ENCODE results near the gene R3HDM4.

R3HDM4 gene

DNA sequence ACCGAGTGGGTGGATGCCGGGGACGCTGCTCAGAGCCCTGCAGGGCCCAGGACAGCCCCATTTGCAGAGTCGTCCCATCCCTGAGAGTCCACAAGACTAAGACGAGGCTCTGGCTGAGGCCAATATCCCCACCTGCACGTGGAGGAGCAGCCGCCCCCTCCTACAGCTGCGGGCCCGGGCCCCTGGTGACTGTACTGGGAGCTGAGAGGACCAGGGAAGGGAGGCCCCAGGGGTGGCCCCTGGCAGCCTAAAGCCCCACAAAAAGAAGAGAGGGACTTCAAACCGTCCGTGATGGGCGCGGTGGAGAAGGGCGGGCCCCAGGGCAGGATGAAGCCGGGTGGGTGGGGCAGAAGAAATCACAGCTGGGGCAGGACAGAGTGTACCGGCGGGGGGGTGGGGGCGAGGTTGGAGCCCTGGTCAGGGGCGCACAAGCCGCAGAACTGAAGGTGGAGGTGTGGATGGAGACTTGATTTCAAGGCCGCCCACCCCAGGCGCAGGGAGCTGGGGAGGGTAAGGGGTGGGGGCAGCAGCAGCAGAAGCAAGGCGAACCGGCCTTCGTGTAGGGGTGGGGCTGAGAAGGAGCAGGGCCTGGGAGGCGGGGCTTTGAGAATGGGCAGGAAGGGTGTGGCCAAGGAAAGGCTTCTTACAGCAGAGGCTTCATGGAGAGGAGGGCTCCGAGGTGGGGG is 40.6 kb downstream of the R3HDM4 start:
- DNase-seq (ENCODE audit: low read depth), result peak; percentile 69

DNA sequence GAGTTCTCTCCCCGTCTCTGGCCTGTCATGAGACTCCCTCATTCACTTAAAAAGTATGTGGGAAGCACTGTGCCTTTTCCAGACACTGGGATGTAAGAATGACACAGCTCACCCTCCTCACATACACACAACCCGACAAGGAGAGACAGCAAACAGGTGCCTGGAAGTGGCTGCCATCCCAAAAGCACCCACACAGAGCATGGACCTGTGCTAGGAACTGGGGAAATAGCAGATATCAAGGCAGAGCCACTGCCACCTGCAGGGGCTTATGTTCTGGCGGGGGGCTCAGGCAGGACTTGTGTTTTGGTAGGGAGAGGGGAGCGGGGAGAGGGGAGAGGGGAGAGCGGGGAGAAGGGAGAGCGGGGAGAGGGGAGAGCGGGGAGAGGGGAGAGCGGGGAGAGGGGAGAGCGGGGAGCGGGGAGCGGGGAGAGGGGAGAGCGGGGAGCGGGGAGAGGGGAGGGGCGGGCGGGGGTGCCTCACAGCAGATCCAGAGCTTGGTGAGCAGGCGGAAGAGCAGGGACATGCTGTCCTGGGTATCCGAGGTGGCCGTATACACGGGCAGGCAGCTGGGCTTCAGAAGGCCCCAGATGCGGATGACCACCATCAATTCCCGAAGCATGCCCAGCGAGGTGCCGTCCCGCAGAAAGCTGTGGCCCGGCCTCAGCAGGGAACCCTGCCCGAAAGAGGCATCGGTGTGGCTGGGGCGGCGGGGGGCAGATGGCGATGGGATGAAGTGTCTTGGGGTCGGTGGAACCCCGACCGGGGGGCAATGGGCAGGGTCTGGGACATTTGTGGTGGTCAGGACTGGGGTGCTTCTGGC is 41.4 kb downstream of the R3HDM4 start:
- DNase-seq (ENCODE audit: low read depth), result no peak

DNA sequence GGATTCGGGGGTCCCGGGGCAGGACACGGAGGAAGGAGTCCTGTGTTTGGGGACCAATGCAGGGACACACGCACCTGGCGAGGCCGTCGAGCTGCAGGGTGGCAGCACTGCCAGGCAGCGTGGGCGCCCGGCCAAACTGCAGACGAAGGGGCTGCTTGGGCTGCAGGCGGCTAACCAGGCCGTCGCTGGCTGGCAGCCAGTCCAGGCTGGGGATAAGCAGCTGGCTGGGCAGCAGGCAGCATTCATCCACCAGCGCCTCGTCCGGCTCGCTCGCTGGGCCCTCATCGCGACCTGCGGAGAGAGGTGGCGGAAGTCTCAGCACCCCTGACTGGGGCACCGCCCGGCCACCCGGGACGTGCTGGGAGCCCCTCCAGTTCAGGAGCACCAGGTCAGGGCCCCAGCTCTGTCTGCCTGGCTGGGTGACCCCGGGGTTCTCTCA is 42.0 kb downstream of the R3HDM4 start:
- no peak for DNase-seq (ENCODE audit: low read depth)

GRCh38 chr19:870314-870713 is 42.7 kb downstream of the R3HDM4 start:
- DNase-seq (ENCODE audit: low read depth), result no peak

GRCh38 chr19:869245-870177 is 43.5 kb downstream of the R3HDM4 start:
- no peak for DNase-seq (ENCODE audit: low read depth)

DNA sequence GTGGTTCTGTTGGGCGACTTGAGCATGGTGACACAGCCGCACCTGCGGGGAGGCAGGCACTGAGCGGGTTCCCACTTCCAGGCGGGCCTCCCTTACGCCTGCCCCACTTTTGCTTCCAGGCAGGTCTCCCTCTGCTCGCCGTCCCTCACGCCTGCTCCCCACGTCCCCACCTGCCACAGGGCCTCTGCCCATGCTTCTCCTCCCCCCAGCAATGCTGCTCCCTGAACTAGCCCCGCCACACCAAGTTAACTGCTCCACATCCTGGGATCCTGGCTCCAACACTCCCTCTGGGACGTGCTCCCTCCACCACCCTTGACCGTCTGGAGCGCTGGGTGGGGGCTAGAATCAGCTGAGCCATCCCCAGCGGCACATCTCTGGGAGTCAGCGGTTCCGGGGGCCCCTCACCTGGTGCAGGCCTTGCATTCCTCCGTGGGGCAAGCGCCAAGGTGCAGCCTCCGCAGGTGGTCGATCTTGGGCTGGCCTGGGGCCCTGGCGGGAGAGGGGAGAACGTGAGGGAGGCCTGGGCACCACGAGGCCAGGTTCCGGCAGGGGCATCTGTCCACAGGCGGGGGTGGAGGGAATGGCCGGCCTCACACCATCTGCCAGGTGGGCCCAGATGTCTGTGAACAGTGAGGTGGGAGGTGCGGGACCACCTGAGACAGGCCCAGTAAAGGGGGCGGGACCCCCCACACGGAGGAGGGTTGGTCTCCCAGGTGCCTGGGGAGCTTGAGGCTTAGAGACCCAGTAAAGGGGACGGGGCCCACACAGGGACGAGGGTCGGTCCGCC is 44.4 kb downstream of the R3HDM4 start:
- no peak for DNase-seq (ENCODE audit: low read depth)

GRCh38 chr19:867855-868457 is 45.1 kb downstream of the R3HDM4 start:
- DNase-seq (ENCODE audit: low read depth), result no peak

- DNase-seq (ENCODE audit: low read depth), result no peak
Measured at GRCh38 chr19:867301-867793, 45.7 kb downstream of the R3HDM4 start.

DNA sequence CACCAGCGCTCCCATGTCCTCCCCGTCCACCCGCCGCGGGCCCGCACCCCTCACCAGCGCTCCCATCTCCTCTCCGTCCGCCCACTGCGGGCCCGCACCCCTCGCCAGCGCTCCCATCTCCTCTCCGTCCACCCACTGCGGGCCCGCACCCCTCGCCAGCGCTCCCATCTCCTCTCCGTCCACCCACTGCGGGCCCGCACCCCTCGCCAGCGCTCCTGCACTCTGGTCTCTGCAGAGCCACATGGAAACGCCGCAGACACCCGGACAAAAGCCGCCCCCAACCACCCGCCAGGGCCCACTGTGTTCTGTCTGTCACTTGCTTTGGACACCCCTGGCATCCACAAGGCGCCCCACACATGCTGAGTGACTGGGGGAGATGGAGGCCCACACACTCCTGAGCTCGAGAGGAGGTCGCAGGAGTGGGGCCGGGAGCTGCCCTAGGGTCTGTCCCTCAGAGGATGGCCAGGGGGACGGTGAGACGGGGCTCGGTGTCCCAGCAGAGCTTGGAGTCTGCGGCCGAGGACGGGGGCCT is 46.2 kb downstream of the R3HDM4 start:
- no peak for DNase-seq (ENCODE audit: low read depth)

DNA sequence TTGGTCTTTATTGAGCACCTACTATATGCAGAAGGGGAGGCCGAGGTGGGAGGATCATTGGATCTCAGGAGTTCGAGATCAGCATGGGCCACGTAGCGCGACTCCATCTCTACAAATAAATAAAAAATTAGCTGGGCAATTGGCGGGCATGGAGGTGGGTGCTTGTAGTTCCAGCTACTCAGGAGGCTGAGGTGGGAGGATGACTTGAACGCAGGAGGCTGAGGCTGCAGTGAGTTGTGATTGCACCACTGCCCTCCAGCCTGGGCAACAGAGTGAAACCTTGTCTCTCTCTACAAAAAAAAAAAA is 49.8 kb downstream of the R3HDM4 start:
- no peak for DNase-seq (ENCODE audit: low read depth)

- DNase-seq (ENCODE audit: low read depth), result peak; percentile 65
Measured at GRCh38 chr19:862581-863314, 50.3 kb downstream of the R3HDM4 start.

DNA sequence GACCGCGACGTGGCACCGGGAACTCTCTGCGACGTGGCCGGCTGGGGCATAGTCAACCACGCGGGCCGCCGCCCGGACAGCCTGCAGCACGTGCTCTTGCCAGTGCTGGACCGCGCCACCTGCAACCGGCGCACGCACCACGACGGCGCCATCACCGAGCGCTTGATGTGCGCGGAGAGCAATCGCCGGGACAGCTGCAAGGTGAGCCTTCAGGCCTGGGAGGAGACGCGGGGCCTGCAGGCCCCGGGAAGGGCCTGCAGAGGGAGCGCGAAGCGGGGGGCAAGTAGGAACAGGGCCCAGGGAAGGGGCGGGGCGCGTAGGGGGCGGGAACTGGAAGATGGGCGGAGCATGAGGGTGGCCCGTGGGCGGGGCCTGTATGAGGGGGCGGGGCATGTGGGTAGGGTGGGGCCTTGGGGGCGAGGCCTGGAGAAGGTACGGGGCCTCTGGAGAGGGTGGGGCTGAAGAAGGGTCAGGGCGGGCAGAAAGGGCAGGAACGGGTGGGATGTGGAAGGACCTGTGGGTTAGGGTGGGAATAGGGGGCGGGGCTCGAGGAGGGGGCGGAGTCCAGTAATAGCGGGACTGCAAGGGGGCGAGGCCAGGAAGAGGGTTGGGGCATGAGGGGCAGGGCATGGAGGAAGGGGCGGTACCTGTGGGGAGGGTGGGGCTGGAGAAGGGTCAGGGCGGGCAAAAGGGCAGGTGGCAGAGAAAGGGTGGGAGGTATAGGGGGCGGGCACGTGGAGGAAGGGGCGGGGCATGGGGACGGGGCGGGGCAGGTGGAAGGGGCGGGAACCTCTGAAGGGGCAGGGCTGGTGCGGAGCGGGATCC is 51.1 kb downstream of the R3HDM4 start:
- peak; percentile 46 for DNase-seq (ENCODE audit: low read depth)

DNA sequence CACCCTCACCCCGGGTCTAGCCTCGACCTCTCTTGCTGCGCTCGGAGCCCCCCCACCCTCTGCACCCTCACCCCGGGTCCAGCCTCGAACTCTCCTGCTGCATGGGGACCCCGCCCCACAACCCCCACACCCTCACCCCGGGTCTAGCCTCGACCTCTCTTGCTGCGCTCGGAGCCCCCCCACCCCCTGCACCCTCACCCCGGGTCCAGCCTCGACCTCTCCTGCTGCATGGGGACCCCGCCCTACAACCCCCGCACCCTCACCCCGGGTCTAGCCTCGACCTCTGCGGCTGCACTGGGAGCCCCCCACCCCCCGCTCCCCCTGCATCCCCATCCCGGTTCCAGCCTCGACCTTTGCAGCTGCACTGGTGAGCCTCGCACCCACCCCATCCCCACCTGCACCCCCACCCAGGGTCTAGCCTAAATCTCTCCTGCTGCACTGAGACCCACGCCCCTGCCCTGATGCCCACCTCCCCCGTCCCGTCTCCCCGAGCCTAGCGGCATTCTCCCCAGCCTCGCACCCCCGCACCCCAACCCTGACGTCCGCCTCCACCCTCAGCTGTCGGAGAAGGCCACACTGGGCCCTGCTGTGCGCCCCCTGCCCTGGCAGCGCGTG is 51.8 kb downstream of the R3HDM4 start:
- no peak for DNase-seq (ENCODE audit: low read depth)

- no peak for DNase-seq (ENCODE audit: low read depth)
Measured at GRCh38 chr19:858868-859843, 53.9 kb downstream of the R3HDM4 start, which contains the start of gene CFD. Gene CFD, plus strand, starts transcription at chr19:859664. Its CDS starts 26 bp downstream, at chr19:859690.

DNA sequence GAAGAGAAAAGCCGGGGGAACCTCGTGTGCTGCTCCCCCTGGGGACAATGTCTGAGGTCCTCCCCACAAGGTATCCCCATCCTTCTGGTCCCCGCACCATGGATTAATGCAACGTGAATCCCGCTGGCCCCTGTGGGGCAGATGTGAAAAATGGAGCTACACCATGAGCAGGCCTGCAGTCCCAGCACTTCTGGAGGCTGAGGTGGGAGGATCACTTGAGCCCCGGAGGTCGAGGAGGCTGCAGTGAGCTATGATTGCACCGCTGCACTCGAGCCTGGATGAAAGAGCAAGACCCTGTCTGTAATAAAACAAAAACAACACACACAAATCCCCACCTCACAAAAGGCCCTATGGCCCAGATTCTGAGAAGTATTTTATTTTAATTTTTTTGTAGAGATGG is 54.7 kb downstream of the R3HDM4 start:
- DNase-seq (ENCODE audit: low read depth), result no peak

GRCh38 chr19:855566-856120 is 57.4 kb downstream of the R3HDM4 start:
- DNase-seq (ENCODE audit: low read depth), result no peak

DNA sequence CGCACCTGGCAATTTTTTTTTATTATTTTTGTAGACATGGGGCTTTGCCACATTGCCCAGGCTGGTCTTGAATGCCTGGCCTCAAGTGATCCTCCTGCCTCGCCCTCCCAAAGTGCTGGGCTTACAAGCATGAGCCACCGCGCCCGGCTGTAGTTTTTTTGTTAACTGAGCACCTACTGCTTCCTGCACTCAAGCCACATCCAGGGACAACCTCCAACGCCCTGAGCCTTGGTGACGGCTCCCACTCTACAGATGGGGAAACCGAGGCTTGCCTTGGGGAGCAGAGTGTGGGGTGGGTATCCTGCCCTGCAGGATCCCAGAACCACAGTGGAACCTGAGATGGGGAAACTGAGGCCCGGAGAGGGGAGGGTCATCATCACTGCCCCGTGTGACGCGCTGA is 57.9 kb downstream of the R3HDM4 start:
- DNase-seq (ENCODE audit: low read depth), result no peak

Measured in stimulated activated CD8-positive, alpha-beta memory T cell treated with anti-CD3 and anti-CD28 coated beads, Interleukin-12 subunit alpha, Interleukin-12 subunit beta, amount 100 ng/mL, for 1 hour (primary cell).